SK-N-SH treated with all-trans-retinoic acid at 6 μM for 48 hours (cell line): ENCODE data around the gene HDAC4.

Experiments
- ATAC-seq: fragments of 200-7000 bp; cut with Tn5 transposase; 3 replicates; pipeline ENCODE4 v1.9.1; 2020; ENCODE audit warnings: mild to moderate bottlenecking, moderate library complexity
- BACH2 ChIP-seq: fragments of 250-450 bp; sonication (Bioruptor Pico); IDR thresholded peaks from 2 replicates; pipeline ENCODE4 v1.9.0; 2021; ENCODE audit warnings: mild to moderate bottlenecking, borderline replicate concordance
- CSDC2 ChIP-seq: fragments of 250-450 bp; sonication (Bioruptor Pico); IDR thresholded peaks from 2 replicates; pipeline ENCODE4 v1.5.0; 2020; ENCODE audit warnings: mild to moderate bottlenecking, moderate library complexity
- ESRRG ChIP-seq: fragments of 250-450 bp; sonication (Bioruptor Pico); IDR thresholded peaks from 2 replicates; pipeline ENCODE4 v1.6.1; 2021; ENCODE audit warnings: mild to moderate bottlenecking
- ISL1 ChIP-seq: fragments of 250-450 bp; sonication (Bioruptor Pico); IDR thresholded peaks from 2 replicates; pipeline ENCODE4 v2.1.2; 2022; ENCODE audit warnings: mild to moderate bottlenecking, moderate library complexity
- OSR1 ChIP-seq: fragments of 250-450 bp; sonication (Bioruptor Pico); IDR thresholded peaks from 2 replicates; pipeline ENCODE4 v1.8.0; 2022; ENCODE audit warnings: moderate library complexity, mild to moderate bottlenecking, inconsistent platforms
- PPARA ChIP-seq: fragments of 250-450 bp; sonication (Bioruptor Pico); IDR thresholded peaks from 2 replicates; pipeline ENCODE4 v1.5.0; 2020; ENCODE audit warnings: mild to moderate bottlenecking, borderline replicate concordance
- RARB ChIP-seq: fragments of 250-450 bp; sonication (Bioruptor Pico); IDR thresholded peaks from 2 replicates; pipeline ENCODE4 v1.8.0; 2021; ENCODE audit warnings: mild to moderate bottlenecking, moderate library complexity
- SNAI2 ChIP-seq: fragments of 250-450 bp; sonication (Bioruptor Pico); IDR thresholded peaks from 2 replicates; pipeline ENCODE4 v1.5.0; 2020; ENCODE audit warnings: mild to moderate bottlenecking, moderate library complexity
- TCF4 ChIP-seq: fragments of 250-450 bp; sonication (Bioruptor Pico); IDR thresholded peaks from 2 replicates; pipeline ENCODE4 v1.8.0; 2021; ENCODE audit warnings: mild to moderate bottlenecking, moderate library complexity, borderline replicate concordance
- TOX ChIP-seq: fragments of 250-450 bp; sonication (Bioruptor Pico); IDR thresholded peaks from 2 replicates; pipeline ENCODE4 v1.8.0; 2021; ENCODE audit warnings: mild to moderate bottlenecking, moderate library complexity, borderline replicate concordance
- ZFP3 ChIP-seq: fragments of 250-450 bp; sonication (Bioruptor Pico); IDR thresholded peaks from 2 replicates; pipeline ENCODE4 v1.5.0; 2020; ENCODE audit warnings: mild to moderate bottlenecking, moderate library complexity
- ZFP30 ChIP-seq: fragments of 450-650 bp; formaldehyde crosslinking; IDR thresholded peaks from 2 replicates; pipeline ENCODE4 v1.5.0; 2022; ENCODE audit warnings: mild to moderate bottlenecking, moderate library complexity
- ZNF565 ChIP-seq: fragments of 450-650 bp; formaldehyde crosslinking; conservative IDR thresholded peaks from 2 replicates; pipeline ENCODE4 v1.5.0; 2020; ENCODE audit warnings: low read depth, mild to moderate bottlenecking, moderate library complexity
- ZNF70 ChIP-seq: fragments of 450-650 bp; formaldehyde crosslinking; IDR thresholded peaks from 2 replicates; pipeline ENCODE4 v1.5.0; 2020; ENCODE audit warnings: mild to moderate bottlenecking, moderate library complexity
- ZNF8 ChIP-seq: fragments of 450-650 bp; formaldehyde crosslinking; IDR thresholded peaks from 2 replicates; pipeline ENCODE4 v1.5.0; 2020; ENCODE audit warnings: mild to moderate bottlenecking, moderate library complexity
- TF ChIP-seq, protein P1 (sequence below): fragments of 250-450 bp; sonication (Bioruptor Pico); IDR thresholded peaks from 2 replicates; pipeline ENCODE4 v1.5.0; 2020; ENCODE audit warnings: mild to moderate bottlenecking, moderate library complexity
- TF ChIP-seq, protein P2 (sequence below): fragments of 250-450 bp; sonication (Bioruptor Pico); IDR thresholded peaks from 2 replicates; pipeline ENCODE4 v1.5.1; 2020; ENCODE audit warnings: low read depth, mild to moderate bottlenecking, moderate library complexity
- TF ChIP-seq, protein P3 (sequence below): fragments of 250-450 bp; sonication (Bioruptor Pico); IDR thresholded peaks from 2 replicates; pipeline ENCODE4 v1.8.0; 2020; ENCODE audit warnings: mild to moderate bottlenecking, moderate library complexity, borderline replicate concordance

The HDAC4 gene

DNA sequence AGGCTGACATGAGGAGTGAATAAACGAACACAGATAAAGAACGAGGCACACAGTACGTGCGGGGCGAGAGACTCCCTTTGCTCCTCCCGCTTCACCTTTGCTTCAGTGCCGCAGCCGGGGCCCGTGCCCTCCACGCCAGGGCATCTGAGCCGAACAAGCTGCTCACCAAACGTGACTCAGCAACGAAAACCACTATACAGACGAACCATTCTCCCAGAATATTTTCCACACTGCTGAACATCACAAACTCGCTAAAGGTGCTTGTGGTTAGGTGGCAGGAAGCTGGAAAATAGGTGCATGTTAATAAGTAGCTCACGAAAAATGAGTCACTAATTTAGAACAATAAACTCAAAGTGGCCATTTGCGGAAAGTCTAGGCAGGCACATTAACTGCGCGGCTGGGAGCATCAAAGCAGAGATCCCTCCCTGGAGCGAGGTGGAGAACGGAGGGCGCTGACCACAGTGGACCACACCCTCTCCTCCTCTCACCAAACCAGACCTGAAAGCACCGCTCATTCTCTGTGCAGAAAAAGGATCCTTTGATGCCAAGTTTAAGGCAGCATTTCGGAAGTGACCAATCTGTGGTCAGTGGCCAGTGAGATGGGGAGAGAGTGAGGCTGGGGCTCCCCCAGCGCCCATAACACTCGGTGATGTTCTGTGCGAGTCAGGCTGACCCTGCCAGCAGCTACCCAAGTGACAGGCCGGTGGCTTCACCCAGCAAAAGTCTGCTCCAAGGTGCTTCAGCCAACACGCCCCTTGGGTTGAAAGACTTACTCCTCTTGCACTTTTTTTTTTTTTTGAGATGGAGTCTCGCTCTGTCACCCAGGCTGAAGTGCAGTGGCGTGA, 153.2 kb downstream of the HDAC4 start:
- no peak for TF ChIP-seq BACH2 (CRISPR knock-in tag)
- TF ChIP-seq ZNF70, result no peak
- TF ChIP-seq CSDC2 (CRISPR knock-in tag), result no peak
- TF ChIP-seq ISL1 (CRISPR knock-in tag), result no peak
- TF ChIP-seq, protein P1, sequence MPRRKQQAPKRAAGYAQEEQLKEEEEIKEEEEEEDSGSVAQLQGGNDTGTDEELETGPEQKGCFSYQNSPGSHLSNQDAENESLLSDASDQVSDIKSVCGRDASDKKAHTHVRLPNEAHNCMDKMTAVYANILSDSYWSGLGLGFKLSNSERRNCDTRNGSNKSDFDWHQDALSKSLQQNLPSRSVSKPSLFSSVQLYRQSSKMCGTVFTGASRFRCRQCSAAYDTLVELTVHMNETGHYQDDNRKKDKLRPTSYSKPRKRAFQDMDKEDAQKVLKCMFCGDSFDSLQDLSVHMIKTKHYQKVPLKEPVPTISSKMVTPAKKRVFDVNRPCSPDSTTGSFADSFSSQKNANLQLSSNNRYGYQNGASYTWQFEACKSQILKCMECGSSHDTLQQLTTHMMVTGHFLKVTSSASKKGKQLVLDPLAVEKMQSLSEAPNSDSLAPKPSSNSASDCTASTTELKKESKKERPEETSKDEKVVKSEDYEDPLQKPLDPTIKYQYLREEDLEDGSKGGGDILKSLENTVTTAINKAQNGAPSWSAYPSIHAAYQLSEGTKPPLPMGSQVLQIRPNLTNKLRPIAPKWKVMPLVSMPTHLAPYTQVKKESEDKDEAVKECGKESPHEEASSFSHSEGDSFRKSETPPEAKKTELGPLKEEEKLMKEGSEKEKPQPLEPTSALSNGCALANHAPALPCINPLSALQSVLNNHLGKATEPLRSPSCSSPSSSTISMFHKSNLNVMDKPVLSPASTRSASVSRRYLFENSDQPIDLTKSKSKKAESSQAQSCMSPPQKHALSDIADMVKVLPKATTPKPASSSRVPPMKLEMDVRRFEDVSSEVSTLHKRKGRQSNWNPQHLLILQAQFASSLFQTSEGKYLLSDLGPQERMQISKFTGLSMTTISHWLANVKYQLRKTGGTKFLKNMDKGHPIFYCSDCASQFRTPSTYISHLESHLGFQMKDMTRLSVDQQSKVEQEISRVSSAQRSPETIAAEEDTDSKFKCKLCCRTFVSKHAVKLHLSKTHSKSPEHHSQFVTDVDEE (CRISPR knock-in tag), result no peak
- no peak for TF ChIP-seq TCF4 (CRISPR knock-in tag)
- TF ChIP-seq ZNF565 (CRISPR knock-in tag), result no peak
- TF ChIP-seq ESRRG (CRISPR knock-in tag), result no peak
- TF ChIP-seq OSR1 (CRISPR knock-in tag), result no peak
- TF ChIP-seq ZFP3, result no peak
- TF ChIP-seq, protein P2, sequence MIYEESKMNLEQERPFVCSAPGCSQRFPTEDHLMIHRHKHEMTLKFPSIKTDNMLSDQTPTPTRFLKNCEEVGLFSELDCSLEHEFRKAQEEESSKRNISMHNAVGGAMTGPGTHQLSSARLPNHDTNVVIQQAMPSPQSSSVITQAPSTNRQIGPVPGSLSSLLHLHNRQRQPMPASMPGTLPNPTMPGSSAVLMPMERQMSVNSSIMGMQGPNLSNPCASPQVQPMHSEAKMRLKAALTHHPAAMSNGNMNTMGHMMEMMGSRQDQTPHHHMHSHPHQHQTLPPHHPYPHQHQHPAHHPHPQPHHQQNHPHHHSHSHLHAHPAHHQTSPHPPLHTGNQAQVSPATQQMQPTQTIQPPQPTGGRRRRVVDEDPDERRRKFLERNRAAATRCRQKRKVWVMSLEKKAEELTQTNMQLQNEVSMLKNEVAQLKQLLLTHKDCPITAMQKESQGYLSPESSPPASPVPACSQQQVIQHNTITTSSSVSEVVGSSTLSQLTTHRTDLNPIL, result no peak
- TF ChIP-seq RARB (CRISPR knock-in tag), result no peak
- TF ChIP-seq SNAI2, result no peak
- no peak for ATAC-seq

DNA sequence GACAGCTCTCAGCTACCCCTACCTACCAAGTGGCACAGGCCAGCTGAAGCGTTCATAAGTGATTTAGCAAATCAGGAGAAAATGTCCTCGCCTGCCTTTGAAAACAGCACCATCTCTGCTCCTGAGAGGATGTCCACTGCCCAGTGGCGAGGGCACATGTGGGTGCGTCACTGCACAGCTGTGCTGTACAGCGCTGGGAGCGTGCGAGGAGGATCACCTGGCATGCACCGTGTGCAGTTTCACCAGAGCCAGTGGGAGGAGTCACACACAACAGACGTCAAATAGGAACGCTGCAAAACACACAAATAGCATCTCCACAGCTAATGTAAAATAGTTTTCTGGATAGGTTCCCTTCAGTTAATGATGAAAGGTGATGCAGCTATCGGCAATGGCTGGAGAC, 154.1 kb downstream of the HDAC4 start:
- ATAC-seq, result no peak

DNA sequence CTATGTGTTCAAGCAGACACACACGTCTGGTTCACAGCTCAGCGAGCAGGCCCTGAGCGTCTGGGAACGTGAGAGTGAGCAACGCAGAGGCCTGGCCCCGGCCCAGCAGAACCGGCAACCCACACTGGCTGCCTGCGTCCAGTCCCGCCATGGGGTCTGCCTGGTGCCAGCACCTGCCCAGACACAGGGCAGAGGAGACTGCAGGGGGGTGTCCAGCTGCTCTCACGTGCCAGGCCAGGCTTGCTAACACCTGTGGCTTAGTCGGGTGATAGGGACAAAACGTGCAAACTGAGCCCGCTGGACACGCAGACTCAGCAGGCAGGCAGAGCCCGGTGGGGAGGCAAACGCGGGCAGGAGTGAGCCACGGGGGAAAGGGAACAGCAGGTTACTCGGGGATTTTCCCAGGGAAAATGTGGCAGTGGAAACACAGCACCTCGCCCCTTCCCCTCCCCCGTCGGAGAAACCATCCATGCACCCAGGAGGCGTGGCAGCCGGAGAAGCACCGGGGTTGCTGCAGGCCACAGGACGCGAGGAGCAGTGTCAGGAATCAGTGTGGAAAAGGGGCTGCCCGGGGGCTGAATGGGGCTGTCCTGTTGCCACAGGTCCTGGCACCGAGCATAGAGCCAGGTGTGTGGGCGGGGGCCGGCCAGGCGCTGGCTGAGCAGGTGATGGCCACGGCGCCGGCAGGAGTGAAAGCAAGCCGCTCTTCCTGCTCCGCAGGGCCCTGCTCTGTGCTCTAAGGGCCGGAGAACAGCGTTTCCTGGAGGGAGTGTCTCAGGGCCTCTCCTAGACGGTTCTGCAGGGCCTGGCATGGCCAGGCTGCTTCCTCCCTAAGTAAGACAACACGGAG, 154.7 kb downstream of the HDAC4 start:
- TF ChIP-seq, protein P3, sequence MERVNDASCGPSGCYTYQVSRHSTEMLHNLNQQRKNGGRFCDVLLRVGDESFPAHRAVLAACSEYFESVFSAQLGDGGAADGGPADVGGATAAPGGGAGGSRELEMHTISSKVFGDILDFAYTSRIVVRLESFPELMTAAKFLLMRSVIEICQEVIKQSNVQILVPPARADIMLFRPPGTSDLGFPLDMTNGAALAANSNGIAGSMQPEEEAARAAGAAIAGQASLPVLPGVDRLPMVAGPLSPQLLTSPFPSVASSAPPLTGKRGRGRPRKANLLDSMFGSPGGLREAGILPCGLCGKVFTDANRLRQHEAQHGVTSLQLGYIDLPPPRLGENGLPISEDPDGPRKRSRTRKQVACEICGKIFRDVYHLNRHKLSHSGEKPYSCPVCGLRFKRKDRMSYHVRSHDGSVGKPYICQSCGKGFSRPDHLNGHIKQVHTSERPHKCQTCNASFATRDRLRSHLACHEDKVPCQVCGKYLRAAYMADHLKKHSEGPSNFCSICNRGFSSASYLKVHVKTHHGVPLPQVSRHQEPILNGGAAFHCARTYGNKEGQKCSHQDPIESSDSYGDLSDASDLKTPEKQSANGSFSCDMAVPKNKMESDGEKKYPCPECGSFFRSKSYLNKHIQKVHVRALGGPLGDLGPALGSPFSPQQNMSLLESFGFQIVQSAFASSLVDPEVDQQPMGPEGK (CRISPR knock-in tag), result no peak
- TF ChIP-seq ZNF8 (CRISPR knock-in tag), result no peak
- no peak for TF ChIP-seq PPARA (CRISPR knock-in tag)
- TF ChIP-seq ZFP30 (CRISPR knock-in tag), result no peak
- ATAC-seq, result no peak

More for the DNA sequence above, 154.1 kb downstream of the HDAC4 start:
- TF ChIP-seq CSDC2 (CRISPR knock-in tag), result no peak
- TF ChIP-seq ISL1 (CRISPR knock-in tag), result no peak
- no peak for TF ChIP-seq ZNF565 (CRISPR knock-in tag)
- no peak for TF ChIP-seq SNAI2
- TF ChIP-seq TOX (CRISPR knock-in tag), result no peak
- no peak for TF ChIP-seq ZFP30 (CRISPR knock-in tag)
- TF ChIP-seq, protein P1 (CRISPR knock-in tag), result no peak
